HG02840 (cell line): ENCODE data around the gene HMGN1.
"Not testable (repeated sequence)": the region's sequence is repeated elsewhere in the genome, so short reads cannot be mapped to it uniquely, and the experiment has no call there.

Experiments used
- ATAC-seq: cut with Tn5 transposase; IDR thresholded peaks from one replicate; pipeline ENCODE4 v1.9.1; 2021; ENCODE audit warnings: mild to moderate bottlenecking, moderate library complexity, moderate number of reproducible peaks; ENCODE audit not compliant: unreplicated experiment, low FRiP score

Gene HMGN1

GRCh38 chr21:39369896-39370288 is 21.0 kb upstream of the HMGN1 start:
- ATAC-seq = not testable (repeated sequence)

GRCh38 chr21:39367783-39368182 is 18.9 kb upstream of the HMGN1 start:
- no peak for ATAC-seq

GRCh38 chr21:39366563-39366962 is 17.7 kb upstream of the HMGN1 start:
- ATAC-seq = no peak

- ATAC-seq = no peak
These were observed 16.1 kb upstream of the HMGN1 start for GRCh38 chr21:39364949-39365348.

- no peak for ATAC-seq
These were observed 15.0 kb upstream of the HMGN1 start for GRCh38 chr21:39363607-39364555.

GRCh38 chr21:39362733-39363132 is 13.8 kb upstream of the HMGN1 start:
- ATAC-seq = no peak

GRCh38 chr21:39359382-39359781 is 10.5 kb upstream of the HMGN1 start:
- ATAC-seq = no peak

GRCh38 chr21:39353295-39353694 is 4.4 kb upstream of the HMGN1 start:
- no peak for ATAC-seq

- no peak for ATAC-seq
These were observed 1.5 kb upstream of the HMGN1 start for GRCh38 chr21:39350094-39351005.

- peak; percentile 90 for ATAC-seq
These were observed 564 bp upstream of the HMGN1 start for GRCh38 chr21:39349211-39350093.

- ATAC-seq = no peak
These were observed 891 bp downstream of the HMGN1 start for GRCh38 chr21:39348040-39348354.

- ATAC-seq = no peak
These were observed 1.4 kb downstream of the HMGN1 start for GRCh38 chr21:39347537-39347936.

- no peak for ATAC-seq
These were observed 2.1 kb downstream of the HMGN1 start for GRCh38 chr21:39346671-39347331.

GRCh38 chr21:39346206-39346605 is 2.7 kb downstream of the HMGN1 start:
- ATAC-seq = no peak

GRCh38 chr21:39345440-39345839 is 3.4 kb downstream of the HMGN1 start:
- ATAC-seq = no peak

GRCh38 chr21:39344848-39345247 is 4.0 kb downstream of the HMGN1 start:
- ATAC-seq = no peak

- ATAC-seq = no peak
These were observed 7.5 kb downstream of the HMGN1 start for GRCh38 chr21:39341249-39341923.

GRCh38 chr21:39340687-39341086 is 8.2 kb downstream of the HMGN1 start:
- no peak for ATAC-seq

- no peak for ATAC-seq
These were observed 9.7 kb downstream of the HMGN1 start for GRCh38 chr21:39339231-39339630.
